ENCODE results near the gene LRRTM1.

DNA sequence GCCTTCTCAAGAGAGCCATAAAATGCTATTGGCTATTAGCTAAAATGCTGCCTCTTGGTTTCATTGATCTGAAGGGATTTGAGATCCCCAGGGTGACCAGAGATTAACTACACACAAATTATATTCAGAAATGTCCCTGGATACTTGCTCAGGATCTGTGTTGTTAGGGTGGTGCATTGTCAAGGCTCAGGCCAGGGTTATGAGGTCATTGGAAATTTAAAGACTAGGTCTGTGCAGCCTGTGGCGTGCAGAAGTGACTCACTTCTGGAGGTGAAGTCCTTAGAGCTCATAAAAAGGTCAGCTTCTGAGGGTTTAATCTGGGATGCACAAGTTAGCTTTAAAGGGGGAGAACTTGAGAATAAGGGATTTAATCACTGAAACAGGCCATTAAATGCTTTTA, 23.5 kb downstream of the LRRTM1 start:
- TF ChIP-seq, protein P1, sequence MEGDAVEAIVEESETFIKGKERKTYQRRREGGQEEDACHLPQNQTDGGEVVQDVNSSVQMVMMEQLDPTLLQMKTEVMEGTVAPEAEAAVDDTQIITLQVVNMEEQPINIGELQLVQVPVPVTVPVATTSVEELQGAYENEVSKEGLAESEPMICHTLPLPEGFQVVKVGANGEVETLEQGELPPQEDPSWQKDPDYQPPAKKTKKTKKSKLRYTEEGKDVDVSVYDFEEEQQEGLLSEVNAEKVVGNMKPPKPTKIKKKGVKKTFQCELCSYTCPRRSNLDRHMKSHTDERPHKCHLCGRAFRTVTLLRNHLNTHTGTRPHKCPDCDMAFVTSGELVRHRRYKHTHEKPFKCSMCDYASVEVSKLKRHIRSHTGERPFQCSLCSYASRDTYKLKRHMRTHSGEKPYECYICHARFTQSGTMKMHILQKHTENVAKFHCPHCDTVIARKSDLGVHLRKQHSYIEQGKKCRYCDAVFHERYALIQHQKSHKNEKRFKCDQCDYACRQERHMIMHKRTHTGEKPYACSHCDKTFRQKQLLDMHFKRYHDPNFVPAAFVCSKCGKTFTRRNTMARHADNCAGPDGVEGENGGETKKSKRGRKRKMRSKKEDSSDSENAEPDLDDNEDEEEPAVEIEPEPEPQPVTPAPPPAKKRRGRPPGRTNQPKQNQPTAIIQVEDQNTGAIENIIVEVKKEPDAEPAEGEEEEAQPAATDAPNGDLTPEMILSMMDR (IDR thresholded peaks at IDR 0.05): no peak
- TF ChIP-seq POLR2A (IDR thresholded peaks at IDR 0.05) (no peak), POLR2AphosphoS5 (IDR thresholded peaks at IDR 0.05; ENCODE audit: insufficient read depth in 1 of 2, low read depth in 1 of 2) (no peak)

Measured in vagina (tissue), 2 donors.